ENCODE measurements around the gene SLC38A8.

- no peak for TF ChIP-seq POLR2A (IDR thresholded peaks at IDR 0.05; ENCODE audit: low read depth, low read length)
- TF ChIP-seq POLR2AphosphoS5 (IDR thresholded peaks at IDR 0.05; ENCODE audit: low read depth, low read length): no peak
- no peak for TF ChIP-seq TAF1 (IDR thresholded peaks at IDR 0.05; ENCODE audit: borderline replicate concordance, low read depth, low read length)
Measured at GRCh38 chr16:83998091-83998490, 44.5 kb downstream of the SLC38A8 start.

All from GM12892 (cell line).